Activated T-cell treated with anti-CD3 and anti-CD28 coated beads, Interleukin-2, amount 50 U/mL, for 72 hours (primary cell): ENCODE data around the gene LMBR1. TPM values are rescaled to one million over a fixed set of nuclear protein-coding genes. Genes with fewer than 3 reads are reported as not detected.
"Not testable (repeated sequence)": the region's sequence is repeated elsewhere in the genome, so short reads cannot be mapped to it uniquely, and the experiment has no call there.

Experiments
- ATAC-seq, 2 donors: fragments of 150-1000 bp; cut with Tn5 transposase; replicated peaks in 1 of 2; 2 replicates each; pipeline ENCODE4 v1.10.0; 2021; ENCODE audit warnings: moderate library complexity in 2 of 2, mild to moderate bottlenecking in 1 of 2
- DNase-seq, 2 donors: peaks; one replicate each; pipeline ENCODE4 v3.0.0; 2021 to 2022; ENCODE audit warnings: mixed read lengths in 1 of 2
- H3K27ac Mint-ChIP-seq: one replicate; pipeline ENCODE4 v1.8.0; 2022; ENCODE audit warnings: mild to moderate bottlenecking, moderate library complexity, mixed read lengths
- H3K27me3 Mint-ChIP-seq: one replicate; pipeline ENCODE4 v1.8.0; 2022; ENCODE audit warnings: low read depth, mixed read lengths
- H3K36me3 Mint-ChIP-seq, 2 donors: one replicate each; pipeline ENCODE4 v1.8.0; 2022; ENCODE audit warnings: mixed read lengths in 2 of 2, mild to moderate bottlenecking in 1 of 2; ENCODE audit not compliant: insufficient read depth in 2 of 2
- H3K4me1 Mint-ChIP-seq: one replicate; pipeline ENCODE4 v1.8.0; 2022; ENCODE audit warnings: low read depth, mixed read lengths
- H3K4me3 Mint-ChIP-seq, 2 donors: one replicate each; pipeline ENCODE4 v1.8.0; 2022; ENCODE audit warnings: mild to moderate bottlenecking in 2 of 2, mixed read lengths in 2 of 2, moderate library complexity in 2 of 2
- H3K9me3 Mint-ChIP-seq, 2 donors: one replicate each; pipeline ENCODE4 v1.8.0; 2022; ENCODE audit warnings: mixed read lengths in 2 of 2
- total RNA-seq, 2 donors: library from RNA; stranded (reverse); gene quantifications; one replicate each; pipeline ENCODE4 v1.2.3, GENCODE V29; 2022

The LMBR1 gene
- total RNA-seq, 2 donors from 2014 or later: 88.2 to 88.6 TPM

DNA sequence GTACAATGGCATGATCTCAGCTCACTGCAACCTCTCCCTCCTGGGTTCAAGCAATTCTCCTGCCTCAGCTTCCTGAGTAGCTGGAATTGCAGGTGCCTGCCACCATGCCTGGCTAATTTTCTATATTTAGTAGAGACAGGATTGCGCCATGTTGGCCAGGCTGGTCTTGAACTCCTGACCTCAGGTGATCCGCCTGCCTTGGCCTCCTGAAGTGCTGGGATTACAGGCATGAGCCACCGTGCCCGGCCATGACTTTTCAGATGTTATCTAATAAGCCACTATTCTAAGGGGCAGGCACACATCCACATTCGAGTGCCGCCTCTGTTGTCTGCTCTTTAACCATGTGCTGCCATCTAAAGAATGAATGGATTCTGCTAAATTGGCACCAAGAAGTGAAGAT, 29.3 kb upstream of the LMBR1 start:
- H3K36me3 Mint-ChIP-seq, DNase-seq, ATAC-seq, H3K9me3 Mint-ChIP-seq: not testable (repeated sequence)
- H3K27ac Mint-ChIP-seq: peak overlapping the region; percentile 88
- peaks cover 69% of the 10 kb centered on the region for H3K4me1 Mint-ChIP-seq
- peaks cover 23% of the 10 kb centered on the region for H3K27me3 Mint-ChIP-seq
- peak overlapping the region; percentile 58 to 61 for H3K4me3 Mint-ChIP-seq

DNA sequence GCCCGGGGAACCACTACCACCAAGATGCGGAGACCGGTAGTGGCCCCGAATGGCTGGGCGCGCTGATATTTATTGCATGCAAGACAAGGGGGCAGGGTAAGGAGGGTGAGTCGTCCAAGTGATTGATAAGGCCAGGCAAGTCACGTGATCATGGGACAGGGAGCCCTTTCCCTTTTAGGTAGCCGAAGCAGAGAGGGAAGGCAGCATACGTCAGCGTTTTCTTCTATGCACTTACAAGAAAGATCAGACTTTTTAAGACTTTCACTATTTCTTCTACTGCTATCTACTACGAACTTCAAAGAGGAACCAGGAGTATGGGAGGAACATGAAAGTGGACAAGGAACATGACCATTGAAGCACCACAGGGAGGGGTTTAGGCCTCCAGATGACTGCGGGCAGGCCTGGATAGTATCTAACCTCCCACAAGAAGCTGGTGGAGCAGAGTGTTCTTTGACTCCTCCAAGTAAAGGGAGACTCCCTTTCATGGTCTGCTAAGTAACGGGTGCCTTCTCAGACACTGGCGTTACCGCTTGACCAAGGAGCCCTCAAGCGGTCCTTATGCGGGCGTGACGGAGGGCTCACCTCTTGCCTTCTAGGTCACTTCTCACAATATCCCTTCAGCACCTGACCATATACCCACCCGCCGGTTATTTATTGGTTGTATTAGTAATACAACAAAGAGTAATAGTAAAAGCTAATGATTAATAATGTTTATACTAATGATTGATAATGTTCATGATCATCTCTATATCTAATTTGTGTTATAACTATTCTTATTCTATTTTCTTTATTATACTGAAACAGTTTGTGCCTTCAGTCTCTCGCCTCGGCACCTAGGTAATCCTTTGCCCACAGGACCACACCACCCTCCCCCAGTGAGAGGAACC, 27.7 kb upstream of the LMBR1 start:
- H3K27ac Mint-ChIP-seq: not testable (repeated sequence)
- H3K27me3 Mint-ChIP-seq: peaks cover 17% of the 10 kb centered on the region

DNA sequence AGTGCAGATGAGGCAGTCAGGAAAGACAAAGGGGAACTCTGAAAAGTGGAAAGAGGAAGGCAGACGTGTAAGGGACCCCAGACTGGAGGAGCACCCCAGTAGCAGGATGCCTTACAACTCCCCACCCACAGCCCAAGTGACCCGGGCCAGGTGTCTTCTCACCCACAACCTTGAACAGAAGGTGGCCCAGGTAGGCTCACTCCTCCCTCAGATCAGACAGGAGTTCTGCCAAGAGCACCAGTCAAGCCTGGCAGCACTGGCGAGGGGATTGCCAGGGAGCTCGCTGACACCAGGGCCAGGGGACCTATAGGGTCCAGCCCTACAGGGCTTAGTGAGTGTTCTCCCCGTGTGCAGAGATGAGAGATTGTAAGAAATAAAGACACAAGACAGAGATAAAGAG, 27.1 kb upstream of the LMBR1 start:
- Mint-ChIP-seq H3K9me3 (peaks cover 3 to 4% of the 10 kb centered on the region in 2 donors), H3K4me3 (peak overlapping the region; percentile 11 to 31), H3K27me3 (peaks cover 22% of the 10 kb centered on the region), H3K36me3 (peaks cover 5 to 6% of the 10 kb centered on the region in 2 donors), H3K4me1 (peaks cover 69% of the 10 kb centered on the region), H3K27ac (peak overlapping the region; percentile 1)
- DNase-seq (no peak), ATAC-seq (no peak)

More for the DNA sequence above, 27.7 kb upstream of the LMBR1 start:
- Mint-ChIP-seq H3K4me1 (peaks cover 69% of the 10 kb centered on the region), H3K4me3 (peak overlapping the region in 1 of 2 donors; percentile 15)
- not testable (repeated sequence) for H3K9me3 Mint-ChIP-seq, DNase-seq, ATAC-seq, H3K36me3 Mint-ChIP-seq

DNA sequence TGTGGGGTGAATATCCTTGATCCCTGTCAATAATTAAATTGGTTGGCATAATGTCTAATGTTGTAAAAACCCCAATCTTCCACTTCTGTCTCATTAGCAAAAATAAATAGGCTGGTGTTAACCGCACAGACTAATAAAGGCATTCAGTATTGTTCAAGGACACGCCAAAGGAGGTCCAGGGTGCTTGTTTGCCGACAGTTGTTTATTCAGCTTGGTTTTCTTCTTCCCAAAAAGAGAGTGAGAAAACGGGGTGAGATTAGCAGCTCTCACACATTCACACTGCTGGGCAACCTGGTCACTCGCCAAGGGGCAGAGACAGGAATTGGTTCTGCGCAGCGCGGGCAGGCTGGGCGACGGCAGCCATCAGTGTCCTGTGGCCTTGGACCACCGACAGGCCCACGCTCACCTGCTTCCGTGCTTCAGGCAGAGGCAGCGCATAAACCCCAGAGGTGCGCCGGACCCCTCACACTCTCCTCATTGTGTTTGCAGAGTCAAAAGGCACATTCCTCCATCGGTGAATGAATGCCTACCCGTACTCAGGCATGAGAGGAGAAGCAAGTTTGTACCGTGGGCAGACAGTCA, 26.2 kb upstream of the LMBR1 start:
- Mint-ChIP-seq H3K4me3 (peak overlapping the region; percentile 52 to 80), H3K9me3 (peaks cover 3 to 4% of the 10 kb centered on the region in 2 donors), H3K27me3 (peaks cover 18% of the 10 kb centered on the region), H3K27ac (peak overlapping the region; percentile 74), H3K4me1 (peaks cover 64% of the 10 kb centered on the region), H3K36me3 (peaks cover 5 to 6% of the 10 kb centered on the region in 2 donors)
- ATAC-seq (no peak), DNase-seq (no peak)

DNA sequence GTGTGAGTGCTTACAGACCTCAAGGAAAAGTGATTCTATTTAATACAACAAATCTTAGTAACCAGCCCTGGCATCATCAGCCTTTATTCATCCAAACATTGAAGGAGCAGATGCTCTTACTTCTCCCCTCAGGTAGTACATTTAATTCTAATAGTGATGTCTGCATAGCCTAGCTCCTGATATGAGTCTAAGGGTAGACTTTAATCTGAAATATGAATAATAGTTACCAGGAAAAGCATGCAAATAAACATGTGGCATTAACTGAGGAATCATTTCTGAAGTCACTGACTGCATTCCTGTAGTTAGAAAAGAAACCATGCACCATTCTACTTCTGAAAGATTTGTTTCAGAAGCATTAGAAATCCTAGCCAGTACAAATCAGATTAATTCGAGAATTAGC, 25.7 kb upstream of the LMBR1 start:
- H3K4me3 Mint-ChIP-seq: peak overlapping the region; percentile 52 to 80
- H3K27me3 Mint-ChIP-seq: peaks cover 22% of the 10 kb centered on the region
- peaks cover 59% of the 10 kb centered on the region for H3K4me1 Mint-ChIP-seq
- peak overlapping the region; percentile 74 for H3K27ac Mint-ChIP-seq
- DNase-seq (no peak), ATAC-seq (peak; percentile 55 to 67)
- peaks cover 6 to 7% of the 10 kb centered on the region in 2 donors for H3K36me3 Mint-ChIP-seq
- H3K9me3 Mint-ChIP-seq: peaks cover 5 to 6% of the 10 kb centered on the region in 2 donors

DNA sequence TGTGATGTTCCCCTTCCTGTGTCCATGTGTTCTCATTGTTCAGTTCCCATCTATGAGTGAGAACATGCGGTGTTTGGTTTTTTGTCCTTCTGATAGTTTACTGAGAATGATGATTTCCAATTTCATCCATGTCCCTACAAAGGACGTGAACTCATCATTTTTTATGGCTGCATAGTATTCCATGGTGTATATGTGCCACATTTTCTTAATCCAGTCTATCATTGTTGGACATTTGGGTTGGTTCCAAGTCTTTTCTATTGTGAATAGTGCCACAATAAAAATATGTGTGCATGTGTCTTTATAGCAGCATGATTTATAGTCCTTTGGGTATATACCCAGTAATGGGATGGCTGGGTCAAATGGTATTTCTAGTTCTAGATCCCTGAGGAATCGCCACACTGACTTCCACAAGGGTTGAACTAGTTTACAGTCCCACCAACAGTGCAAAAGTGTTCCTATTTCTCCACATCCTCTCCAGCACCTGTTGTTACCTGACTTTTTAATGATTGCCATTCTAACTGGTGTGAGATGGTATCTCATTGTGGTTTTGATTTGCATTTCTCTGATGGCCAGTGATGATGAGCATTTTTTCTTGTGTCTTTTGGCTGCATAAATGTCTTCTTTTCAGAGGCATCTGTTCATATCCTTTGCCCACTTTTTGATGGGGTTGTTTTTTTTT, 16.7 kb upstream of the LMBR1 start:
- not testable (repeated sequence) for DNase-seq

DNA sequence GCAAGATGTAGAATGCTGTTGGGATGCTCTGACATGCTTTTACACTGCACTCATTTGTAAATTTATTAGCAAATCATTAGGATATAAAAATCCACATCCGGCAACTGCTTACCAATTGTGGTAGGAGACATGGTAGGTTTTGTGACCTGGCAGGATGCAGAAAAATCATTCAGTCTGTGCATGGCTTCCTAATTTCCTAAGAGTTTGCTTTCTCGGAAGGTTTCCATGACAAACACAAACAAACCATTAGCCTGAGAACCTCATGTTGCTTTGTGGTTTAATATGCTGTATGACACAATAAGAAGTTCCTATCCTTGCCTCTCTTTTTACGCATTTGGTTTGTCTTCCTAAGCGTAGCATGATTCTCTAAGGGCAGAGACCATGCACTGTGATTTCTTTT, 14.7 kb upstream of the LMBR1 start:
- ATAC-seq: no peak
- Mint-ChIP-seq H3K4me3 (no peak overlapping the region), H3K36me3 (peaks cover 0 to 6% of the 10 kb centered on the region in 2 donors), H3K27me3 (peaks cover 8% of the 10 kb centered on the region), H3K4me1 (peaks cover 15% of the 10 kb centered on the region), H3K27ac (no peak overlapping the region), H3K9me3 (peaks cover 0 to under 1% of the 10 kb centered on the region in 2 donors)
- no peak for DNase-seq

More for the DNA sequence above, 16.7 kb upstream of the LMBR1 start:
- ATAC-seq, H3K9me3 Mint-ChIP-seq, H3K36me3 Mint-ChIP-seq, H3K27ac Mint-ChIP-seq, H3K4me3 Mint-ChIP-seq, H3K4me1 Mint-ChIP-seq: not testable (repeated sequence)
- peaks cover 19% of the 10 kb centered on the region for H3K27me3 Mint-ChIP-seq

DNA sequence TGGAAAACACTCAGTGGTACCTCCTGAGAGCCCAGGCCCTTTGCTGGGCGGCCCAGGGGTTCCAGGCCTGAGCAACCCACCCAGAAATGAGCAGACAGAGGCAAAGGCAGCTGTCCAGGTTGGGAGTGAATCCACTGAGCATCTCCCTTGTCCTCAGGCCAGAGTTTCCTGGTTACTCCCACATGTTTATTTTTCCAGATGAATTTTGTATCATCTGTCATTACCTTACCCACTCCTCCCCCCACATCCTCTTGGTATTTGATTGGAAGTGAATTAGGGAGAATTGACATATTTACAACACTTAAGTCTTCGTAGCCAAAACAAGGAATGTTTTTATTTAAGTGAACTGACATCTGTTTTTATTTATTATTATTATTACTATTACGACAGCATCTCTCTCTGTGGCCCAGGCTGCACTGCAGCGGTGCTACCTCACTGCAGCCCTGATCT, 13.2 kb upstream of the LMBR1 start:
- Mint-ChIP-seq H3K27me3 (no peaks in the 10 kb centered on the region), H3K4me1 (peaks cover 15% of the 10 kb centered on the region), H3K9me3 (no peaks in the 10 kb centered on the region), H3K27ac (no peak overlapping the region), H3K4me3 (no peak overlapping the region), H3K36me3 (peaks cover 0 to 4% of the 10 kb centered on the region in 2 donors)
- no peak for DNase-seq
- ATAC-seq: no peak

DNA sequence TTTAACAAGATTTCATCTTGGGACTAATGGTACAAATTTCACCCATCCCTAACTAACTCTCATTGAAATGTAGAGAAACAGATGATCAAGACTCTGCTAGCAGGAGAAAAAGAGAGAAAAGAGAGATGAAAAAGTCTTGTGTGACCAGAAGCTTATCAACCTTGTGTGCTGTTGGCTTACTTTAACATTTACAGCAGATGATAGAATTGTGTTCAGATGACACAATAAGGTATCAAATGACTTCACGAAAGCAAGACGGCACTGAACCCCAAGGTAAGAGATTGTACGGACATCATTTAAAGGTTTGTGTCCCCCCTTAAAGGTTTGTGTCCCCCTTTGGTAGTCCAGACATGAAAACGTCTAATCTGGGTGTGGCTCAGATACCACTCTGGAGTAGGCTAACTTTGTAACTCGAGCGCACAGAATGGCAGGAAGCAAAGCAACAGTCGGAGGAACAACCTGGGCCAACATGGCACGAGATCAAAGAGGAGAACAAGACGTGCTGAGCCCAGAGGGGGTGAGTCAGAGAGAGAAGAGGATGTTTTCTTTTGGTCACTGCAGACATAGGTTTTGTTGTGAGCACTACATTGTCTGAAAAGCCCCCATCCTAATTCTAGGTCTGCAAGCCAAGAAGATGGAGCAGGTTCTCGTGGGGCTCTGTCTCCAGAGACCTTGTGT, 10.4 kb upstream of the LMBR1 start:
- ATAC-seq: peak; percentile 90 to 97
- peak overlapping the region in 1 of 2 donors; percentile 50 for H3K4me3 Mint-ChIP-seq

DNA sequence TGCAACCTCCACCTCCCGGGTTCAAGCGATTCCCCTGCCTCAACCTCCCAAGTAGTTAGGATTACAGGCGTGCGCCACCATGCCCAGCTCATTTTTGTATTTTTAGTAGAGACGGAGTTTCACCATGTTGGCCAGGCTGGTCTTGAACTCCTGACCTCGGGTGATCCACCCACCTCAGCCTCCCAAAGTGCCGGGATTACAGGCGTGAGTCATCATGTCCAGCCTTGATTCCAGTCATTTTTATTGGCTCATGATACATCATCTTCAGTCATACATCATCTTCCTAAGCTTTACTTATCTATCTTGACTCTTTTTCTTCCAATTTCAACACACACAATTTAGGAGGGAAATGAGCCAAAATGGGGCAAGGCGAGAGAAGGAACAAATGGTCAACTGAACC, 7.1 kb upstream of the LMBR1 start:
- H3K4me3 Mint-ChIP-seq, H3K27me3 Mint-ChIP-seq, DNase-seq, H3K27ac Mint-ChIP-seq, ATAC-seq, H3K9me3 Mint-ChIP-seq, H3K36me3 Mint-ChIP-seq: not testable (repeated sequence)
- peaks cover 29% of the 10 kb centered on the region for H3K4me1 Mint-ChIP-seq

More for the DNA sequence above, 10.4 kb upstream of the LMBR1 start:
- peaks cover 10% of the 10 kb centered on the region for H3K4me1 Mint-ChIP-seq
- H3K27ac Mint-ChIP-seq: peak overlapping the region; percentile 45
- no peaks in the 10 kb centered on the region for H3K9me3 Mint-ChIP-seq
- no peaks in the 10 kb centered on the region for H3K36me3 Mint-ChIP-seq
- H3K27me3 Mint-ChIP-seq: no peaks in the 10 kb centered on the region
- DNase-seq: peak; percentile 46 to 52

DNA sequence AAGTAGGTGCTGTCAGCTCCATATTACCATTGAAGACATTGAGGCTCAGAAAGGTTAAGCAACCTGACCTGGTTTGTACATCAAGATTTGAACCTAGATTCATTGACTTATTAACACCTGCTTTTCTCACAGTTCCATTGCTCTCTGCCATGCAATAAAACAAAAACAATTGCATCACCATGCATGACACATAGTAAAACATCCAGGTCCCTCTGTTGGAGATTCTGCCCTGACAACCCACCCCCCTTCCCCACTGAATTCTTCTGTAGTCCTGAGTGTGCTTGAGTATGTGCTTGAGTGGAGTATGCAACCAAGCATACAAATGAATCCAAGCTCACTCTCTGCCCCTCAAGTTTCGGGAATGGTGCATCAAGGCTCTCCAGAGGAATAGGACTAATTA, 6.0 kb upstream of the LMBR1 start:
- H3K27ac Mint-ChIP-seq: no peak overlapping the region
- H3K4me1 Mint-ChIP-seq: peaks cover 40% of the 10 kb centered on the region
- no peak overlapping the region for H3K4me3 Mint-ChIP-seq
- no peaks in the 10 kb centered on the region for H3K36me3 Mint-ChIP-seq
- ATAC-seq (no peak), DNase-seq (no peak)
- H3K27me3 Mint-ChIP-seq: no peaks in the 10 kb centered on the region
- H3K9me3 Mint-ChIP-seq: no peaks in the 10 kb centered on the region

DNA sequence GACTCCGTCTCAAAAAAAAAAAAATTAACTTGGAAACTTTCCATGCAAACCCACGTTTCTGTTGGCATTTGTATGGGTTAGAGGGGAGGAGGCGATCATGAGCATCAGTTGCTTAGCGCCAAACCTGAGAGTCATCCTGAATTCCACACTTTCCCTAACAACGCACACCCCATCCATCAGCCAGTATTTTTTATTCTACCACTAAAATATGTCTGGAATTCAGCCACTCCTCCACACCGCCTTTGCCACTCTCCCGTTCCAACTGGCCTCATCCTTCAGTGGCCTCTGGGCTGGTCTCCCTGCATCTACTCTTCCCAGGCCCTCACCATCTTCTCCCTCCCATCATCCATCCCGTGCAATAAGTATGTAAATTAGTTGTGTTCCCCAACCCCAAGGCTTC, 4.7 kb upstream of the LMBR1 start:
- Mint-ChIP-seq H3K27me3 (no peaks in the 10 kb centered on the region), H3K4me3 (no peak overlapping the region), H3K27ac (no peak overlapping the region)

More for the DNA sequence above, 4.7 kb upstream of the LMBR1 start:
- Mint-ChIP-seq H3K4me1 (peaks cover 32% of the 10 kb centered on the region), H3K9me3 (no peaks in the 10 kb centered on the region), H3K36me3 (no peaks in the 10 kb centered on the region)
- no peak for DNase-seq
- ATAC-seq: no peak
